NCI-H1930 (cell line): ENCODE data around the gene ROBO3.

Experiments used
- DNase-seq, 2 experiments: peaks; one replicate each; lab custom pipeline; 2025; lab: John Stamatoyannopoulos, UW

The ROBO3 gene

GRCh38 chr11:124891373-124891861 lies 26.2 kb downstream of the ROBO3 start:
- DNase-seq = no peak

DNA sequence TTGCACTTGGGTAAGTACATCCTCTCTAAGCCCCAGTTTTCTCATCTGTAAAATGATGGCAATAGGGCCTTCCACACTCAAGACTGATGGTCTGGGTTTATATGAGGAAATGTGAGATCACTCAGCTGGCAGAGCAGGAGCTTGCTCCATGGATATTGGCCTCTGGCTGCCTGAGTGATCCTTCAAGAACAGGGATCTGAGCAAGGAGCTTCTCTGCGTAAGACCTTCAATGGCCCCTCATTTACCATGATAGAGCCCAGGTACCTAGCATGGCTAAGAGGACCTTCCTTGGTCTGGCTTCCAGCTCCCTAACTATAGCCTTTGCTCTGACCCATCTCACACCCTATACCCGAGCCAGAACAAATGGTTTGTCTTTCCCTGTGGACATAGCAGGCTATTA lies 26.9 kb downstream of the ROBO3 start:
- no peak for DNase-seq

DNA sequence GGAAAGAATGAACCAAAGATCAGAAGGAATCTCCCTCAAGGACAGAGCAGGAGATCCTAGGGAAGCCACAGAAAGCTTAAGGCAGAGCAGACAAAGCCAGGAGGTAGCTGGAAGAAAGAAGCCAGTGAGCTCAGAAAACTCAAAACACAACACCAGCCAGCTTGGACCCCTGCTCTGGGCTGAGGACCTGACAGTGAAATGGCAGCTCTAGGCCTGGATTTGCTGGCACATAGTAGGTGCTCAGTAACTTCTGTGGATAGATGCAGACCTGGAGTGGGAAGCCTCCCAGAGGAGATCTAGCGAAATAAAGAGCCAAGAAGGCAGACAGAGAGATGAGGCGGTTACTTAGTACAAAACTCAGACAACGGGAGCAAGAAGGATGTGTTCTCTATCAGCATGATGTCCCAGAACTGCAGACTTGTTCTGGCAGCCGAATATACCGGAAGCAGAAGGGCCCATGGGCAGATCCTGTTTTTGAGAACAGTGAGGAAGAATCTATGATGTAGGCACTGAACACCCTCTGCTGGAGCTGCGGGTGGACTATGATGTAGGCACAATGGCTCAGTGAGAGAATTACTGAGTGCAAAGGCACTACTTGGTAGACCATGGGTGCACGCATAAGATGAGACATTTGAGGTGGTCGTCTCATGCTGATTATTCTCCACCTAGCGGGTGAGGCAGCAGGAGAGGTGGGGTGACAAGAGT lies 27.7 kb downstream of the ROBO3 start:
- no peak for DNase-seq

- DNase-seq = no peak
Measured at GRCh38 chr11:124893781-124894401, 28.7 kb downstream of the ROBO3 start.

GRCh38 chr11:124894606-124895430 lies 29.6 kb downstream of the ROBO3 start:
- no peak for DNase-seq

GRCh38 chr11:124895471-124895971 lies 30.3 kb downstream of the ROBO3 start:
- DNase-seq = no peak

GRCh38 chr11:124896071-124896750 lies 31.0 kb downstream of the ROBO3 start:
- DNase-seq = no peak

DNA sequence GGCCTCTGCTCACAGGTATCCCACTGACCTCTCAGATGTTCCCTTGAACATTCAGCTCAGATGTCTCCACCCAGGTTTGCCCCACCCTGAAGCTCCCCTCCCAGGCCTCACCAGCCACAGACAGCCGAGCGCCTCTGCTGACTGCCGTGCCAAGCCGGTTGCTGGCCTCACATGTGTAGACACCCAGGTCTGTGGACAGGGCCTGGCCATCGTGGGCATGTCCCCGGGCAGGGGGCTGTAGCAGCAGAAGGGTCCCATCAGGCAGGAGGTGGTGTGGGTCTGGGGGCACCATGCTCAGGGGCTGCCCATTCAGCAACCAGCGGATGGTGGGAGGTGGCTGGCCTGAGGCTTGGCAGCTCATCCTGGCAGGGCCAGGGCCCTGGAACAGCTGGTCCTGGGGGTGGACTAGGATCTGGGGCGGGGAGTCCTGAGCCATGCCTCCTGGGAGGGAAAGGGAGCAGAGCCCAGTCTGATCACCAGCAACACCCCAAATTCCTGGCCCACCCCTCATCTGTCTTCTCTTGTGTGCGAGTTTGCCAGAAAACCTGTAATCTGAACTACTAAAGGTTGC lies 31.7 kb downstream of the ROBO3 start:
- no peak for DNase-seq

DNA sequence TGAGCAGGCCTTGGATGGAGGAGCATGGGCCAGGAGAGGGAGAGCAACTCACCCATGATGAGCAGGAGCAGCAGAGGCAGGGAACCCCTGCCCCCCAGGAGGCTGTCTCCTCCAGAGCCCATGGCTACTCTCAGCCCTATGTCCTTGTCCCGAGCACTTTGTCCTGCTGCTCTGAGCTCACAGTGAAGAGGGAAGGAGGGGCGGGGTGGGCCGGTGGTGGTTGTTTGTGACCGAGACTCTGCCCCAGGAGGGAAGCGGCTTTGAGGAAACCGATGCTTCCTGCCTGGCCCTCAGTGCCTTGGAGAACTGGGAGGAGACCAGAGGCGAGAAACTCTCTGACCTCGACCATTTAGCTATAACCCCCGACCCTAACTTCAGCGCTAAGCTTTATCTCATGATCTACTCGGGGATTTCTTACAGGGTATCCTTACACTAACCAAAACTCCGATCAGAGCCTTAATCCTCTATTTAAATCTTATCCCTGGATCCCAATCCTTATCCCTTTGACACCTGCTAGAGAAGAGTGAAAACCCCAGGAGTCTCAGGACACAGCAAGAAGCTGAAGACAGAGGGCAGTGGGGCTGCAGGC lies 32.5 kb downstream of the ROBO3 start, which contains the start of gene ROBO4:
TSS of gene ROBO4 (minus strand) at position 192 of the 589 bp plus-strand sequence. CDS start at position 122, 70 bp downstream.
- no peak for DNase-seq

GRCh38 chr11:124898263-124898680 lies 33.0 kb downstream of the ROBO3 start:
- DNase-seq = no peak

DNA sequence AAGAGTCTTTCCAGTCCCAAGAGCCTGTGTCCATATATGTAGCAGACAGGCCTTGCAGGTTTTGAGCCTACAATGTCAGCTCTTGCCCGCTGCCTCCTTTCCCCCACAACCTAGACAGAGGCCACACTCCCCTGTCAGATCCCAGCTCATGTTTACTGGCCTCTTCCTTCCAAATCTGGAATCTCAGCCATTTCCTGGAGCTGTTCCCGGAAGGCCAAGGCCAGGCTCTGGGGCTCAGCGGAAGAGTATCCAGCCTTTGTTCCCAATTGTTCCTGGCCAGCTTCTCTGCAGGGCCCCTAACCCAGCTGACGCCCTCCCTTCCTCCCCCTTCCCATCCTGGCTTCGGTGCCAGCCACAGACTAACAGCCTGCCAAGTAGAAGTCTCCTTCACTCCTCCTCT lies 33.5 kb downstream of the ROBO3 start:
- no peak for DNase-seq

DNA sequence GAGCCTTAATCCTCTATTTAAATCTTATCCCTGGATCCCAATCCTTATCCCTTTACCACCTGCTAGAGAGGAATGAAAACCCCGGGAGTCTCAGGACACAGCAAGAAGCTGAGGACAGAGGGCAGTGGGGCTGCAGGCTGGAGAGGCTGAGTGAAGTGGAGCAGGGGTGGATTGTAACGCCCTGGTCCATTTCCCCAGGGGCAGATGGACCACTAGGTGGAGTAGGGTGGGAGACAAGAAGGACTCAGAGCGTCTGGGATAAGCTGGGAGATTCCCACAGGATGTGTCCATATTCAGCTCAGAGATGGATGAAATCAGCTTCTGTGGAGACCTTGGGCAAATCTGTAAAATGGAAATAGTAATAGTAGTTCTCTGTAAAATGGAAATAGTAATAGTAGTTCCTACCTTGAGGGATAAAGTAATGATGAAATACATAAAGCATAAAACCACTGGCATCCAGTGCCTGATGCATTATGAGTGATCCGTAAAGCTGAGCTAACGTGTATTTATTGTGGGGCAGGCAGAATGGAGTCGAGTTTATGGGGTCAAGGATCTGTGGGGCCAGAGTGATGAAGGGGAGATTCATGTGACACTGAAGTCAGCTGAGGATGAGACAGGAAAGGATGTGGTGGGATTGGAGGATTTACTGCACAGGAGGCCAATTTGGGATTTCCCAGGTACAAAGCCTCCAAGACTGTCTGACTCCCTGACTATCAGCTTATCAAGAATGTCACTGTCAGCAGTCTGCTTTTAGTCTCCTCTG lies 34.3 kb downstream of the ROBO3 start:
- DNase-seq = no peak

DNA sequence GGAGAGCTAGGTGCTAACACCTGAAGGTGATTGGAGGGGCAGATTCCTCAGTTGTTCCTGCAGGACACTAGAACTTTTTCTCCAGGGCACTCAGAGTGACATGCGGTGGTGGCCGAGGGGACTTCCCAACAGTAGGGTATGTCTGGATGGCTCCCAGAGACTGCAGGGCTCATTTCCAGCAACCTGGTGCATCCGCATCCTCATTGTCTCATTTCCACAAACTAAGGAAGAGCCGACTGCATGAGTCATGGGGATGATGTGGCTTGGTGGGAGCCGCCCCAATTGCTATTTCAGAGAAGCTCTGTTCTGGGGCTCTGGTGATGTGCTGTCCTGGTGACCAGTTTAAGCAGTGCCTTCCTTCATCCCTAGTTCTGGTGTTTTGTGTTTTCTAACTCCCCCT lies 35.2 kb downstream of the ROBO3 start:
- DNase-seq = no peak

GRCh38 chr11:124902616-124903015 lies 37.4 kb downstream of the ROBO3 start:
- no peak for DNase-seq

DNA sequence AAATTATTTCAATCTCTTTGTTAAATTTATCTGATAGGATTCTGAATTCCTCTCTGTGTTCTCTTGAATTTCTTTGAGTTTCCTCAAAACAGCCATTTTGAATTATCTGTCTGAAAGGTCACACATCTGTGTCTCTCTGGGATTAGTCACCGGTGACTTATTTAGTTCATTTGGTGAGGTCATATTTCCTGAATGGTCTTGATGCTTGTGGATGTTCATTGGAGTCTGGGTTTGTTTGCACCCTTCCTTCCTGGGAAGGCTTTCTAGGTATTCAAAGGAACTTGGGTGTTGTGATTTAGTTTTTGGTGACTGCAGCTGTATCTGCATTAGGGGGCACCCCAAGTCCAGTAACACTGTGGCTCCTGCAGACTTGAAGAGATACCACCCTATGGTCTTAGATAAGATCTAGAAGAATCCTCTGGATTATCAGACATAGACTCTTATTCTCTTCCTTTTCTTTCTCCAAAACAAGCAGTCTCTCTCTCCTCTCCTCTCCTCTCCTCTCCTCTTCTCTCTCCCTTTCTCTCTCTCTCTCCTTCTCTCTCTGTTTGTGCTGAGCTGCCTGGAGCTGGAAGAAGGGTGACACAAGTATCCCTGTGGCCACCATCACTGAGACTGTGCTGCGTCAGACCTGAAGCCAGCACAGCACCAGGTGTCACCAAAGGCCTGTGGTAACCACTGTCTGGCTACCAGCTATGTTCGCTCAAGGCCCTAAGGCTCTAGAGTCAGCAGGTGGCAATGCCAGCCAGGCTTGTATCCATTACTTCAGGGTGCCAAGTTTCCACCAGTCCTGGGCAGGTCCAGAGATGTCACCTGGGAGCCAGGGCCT lies 50.5 kb downstream of the ROBO3 start:
- DNase-seq = no peak

DNA sequence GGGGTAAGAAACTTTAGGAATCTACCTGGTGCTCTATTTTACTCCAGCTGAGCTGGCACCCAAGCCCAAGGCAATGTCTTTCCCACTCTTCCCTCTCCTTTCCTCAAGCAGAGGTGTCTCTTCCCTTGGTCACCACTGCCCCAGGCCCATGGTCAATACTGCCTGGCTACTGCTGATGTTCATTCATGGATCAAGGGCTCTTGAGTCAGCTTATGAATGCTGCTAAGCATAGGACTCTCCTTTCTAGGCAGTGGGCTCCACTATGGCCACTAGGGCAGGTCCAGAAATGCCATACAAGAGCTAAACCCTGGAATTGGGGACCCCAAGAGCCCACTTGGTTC lies 51.1 kb downstream of the ROBO3 start:
- no peak for DNase-seq

GRCh38 chr11:124917115-124917637 lies 51.9 kb downstream of the ROBO3 start:
- DNase-seq = no peak

DNA sequence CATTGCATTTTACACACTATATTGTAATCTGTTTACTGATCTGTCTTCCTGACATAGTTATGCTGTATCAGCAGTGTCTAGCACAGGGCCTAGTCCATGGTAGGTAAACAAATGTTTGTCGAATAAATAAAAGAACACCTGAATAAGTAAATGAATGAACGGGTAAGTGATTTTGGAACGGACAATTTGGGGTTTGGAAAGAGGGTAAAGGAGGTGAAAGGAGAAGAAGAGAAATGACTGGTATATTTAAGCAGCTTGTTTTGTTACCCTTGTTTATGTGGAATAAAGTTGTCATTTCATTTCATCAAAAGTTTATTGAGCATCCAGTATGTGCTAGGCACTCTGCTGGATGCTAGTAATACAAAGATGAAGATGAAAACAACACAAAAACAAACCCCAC lies 53.7 kb downstream of the ROBO3 start, which contains the start of gene HEPN1:
TSS of gene HEPN1 (plus strand) at position 301 of the 400 bp plus-strand sequence.
- no peak for DNase-seq

- DNase-seq = no peak
Measured at GRCh38 chr11:124919898-124920297, 54.7 kb downstream of the ROBO3 start.
